WTC11 (cell line): ENCODE data around the gene DDX51.

Experiments used
- ATF3 ChIP-seq: sonication (generic); formaldehyde crosslinking; conservative IDR thresholded peaks from 2 replicates; pipeline ENCODE4 v1.8.1; 2022; ENCODE audit warnings: mild to moderate bottlenecking, missing genetic modification reagents
- CREB1 ChIP-seq: sonication (generic); formaldehyde crosslinking; IDR thresholded peaks from 2 replicates; pipeline ENCODE4 v1.8.0; 2023; ENCODE audit warnings: mild to moderate bottlenecking, missing genetic modification reagents
- CTCF ChIP-seq: fragments of 200-600 bp; IDR thresholded peaks from 2 replicates; pipeline ENCODE4 v1.8.0; 2022; ENCODE audit warnings: antibody characterized with exemption
- ERG ChIP-seq: fragments of 250-450 bp; sonication (Bioruptor Pico); IDR thresholded peaks from 2 replicates; pipeline ENCODE4 v1.8.0; 2021; ENCODE audit warnings: mild to moderate bottlenecking
- SMAD4 ChIP-seq: sonication (generic); formaldehyde crosslinking; IDR thresholded peaks from 2 replicates; pipeline ENCODE4 v1.8.0; 2022; ENCODE audit warnings: mild to moderate bottlenecking, missing genetic modification reagents
- ZBTB43 ChIP-seq: sonication (generic); formaldehyde crosslinking; IDR thresholded peaks from 2 replicates; pipeline ENCODE4 v1.8.1; 2023; ENCODE audit warnings: mild to moderate bottlenecking, missing genetic modification reagents
- ZNF138 ChIP-seq: sonication (generic); formaldehyde crosslinking; conservative IDR thresholded peaks from 2 replicates; pipeline ENCODE4 v1.8.1; 2022; ENCODE audit warnings: mild to moderate bottlenecking, moderate library complexity, missing genetic modification reagents
- ZSCAN18 ChIP-seq: fragments of 250-450 bp; sonication (Bioruptor Pico); IDR thresholded peaks from 2 replicates; pipeline ENCODE4 v2.1.2; 2022; ENCODE audit warnings: mild to moderate bottlenecking, moderate library complexity
- TF ChIP-seq, protein P1 (sequence below): sonication (generic); formaldehyde crosslinking; IDR thresholded peaks from 2 replicates; pipeline ENCODE4 v1.8.0; 2022; ENCODE audit warnings: mild to moderate bottlenecking, missing genetic modification reagents
- TF ChIP-seq, protein P2 (sequence below): sonication (generic); formaldehyde crosslinking; IDR thresholded peaks from 2 replicates; pipeline ENCODE4 v1.8.0; 2023; ENCODE audit warnings: missing genetic modification reagents, mild to moderate bottlenecking, borderline replicate concordance

GRCh38 chr12:132116709-132117557 is 27.2 kb downstream of the DDX51 start:
- TF ChIP-seq, protein P1, sequence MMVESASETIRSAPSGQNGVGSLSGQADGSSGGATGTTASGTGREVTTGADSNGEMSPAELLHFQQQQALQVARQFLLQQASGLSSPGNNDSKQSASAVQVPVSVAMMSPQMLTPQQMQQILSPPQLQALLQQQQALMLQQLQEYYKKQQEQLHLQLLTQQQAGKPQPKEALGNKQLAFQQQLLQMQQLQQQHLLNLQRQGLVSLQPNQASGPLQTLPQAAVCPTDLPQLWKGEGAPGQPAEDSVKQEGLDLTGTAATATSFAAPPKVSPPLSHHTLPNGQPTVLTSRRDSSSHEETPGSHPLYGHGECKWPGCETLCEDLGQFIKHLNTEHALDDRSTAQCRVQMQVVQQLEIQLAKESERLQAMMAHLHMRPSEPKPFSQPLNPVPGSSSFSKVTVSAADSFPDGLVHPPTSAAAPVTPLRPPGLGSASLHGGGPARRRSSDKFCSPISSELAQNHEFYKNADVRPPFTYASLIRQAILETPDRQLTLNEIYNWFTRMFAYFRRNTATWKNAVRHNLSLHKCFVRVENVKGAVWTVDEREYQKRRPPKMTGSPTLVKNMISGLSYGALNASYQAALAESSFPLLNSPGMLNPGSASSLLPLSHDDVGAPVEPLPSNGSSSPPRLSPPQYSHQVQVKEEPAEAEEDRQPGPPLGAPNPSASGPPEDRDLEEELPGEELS (CRISPR knock-in tag): no peak
- no peak for TF ChIP-seq CTCF
- no peak for TF ChIP-seq SMAD4 (CRISPR knock-in tag)
- no peak for TF ChIP-seq ERG (CRISPR knock-in tag)
- no peak for TF ChIP-seq ZNF138 (CRISPR knock-in tag)
- TF ChIP-seq, protein P2, sequence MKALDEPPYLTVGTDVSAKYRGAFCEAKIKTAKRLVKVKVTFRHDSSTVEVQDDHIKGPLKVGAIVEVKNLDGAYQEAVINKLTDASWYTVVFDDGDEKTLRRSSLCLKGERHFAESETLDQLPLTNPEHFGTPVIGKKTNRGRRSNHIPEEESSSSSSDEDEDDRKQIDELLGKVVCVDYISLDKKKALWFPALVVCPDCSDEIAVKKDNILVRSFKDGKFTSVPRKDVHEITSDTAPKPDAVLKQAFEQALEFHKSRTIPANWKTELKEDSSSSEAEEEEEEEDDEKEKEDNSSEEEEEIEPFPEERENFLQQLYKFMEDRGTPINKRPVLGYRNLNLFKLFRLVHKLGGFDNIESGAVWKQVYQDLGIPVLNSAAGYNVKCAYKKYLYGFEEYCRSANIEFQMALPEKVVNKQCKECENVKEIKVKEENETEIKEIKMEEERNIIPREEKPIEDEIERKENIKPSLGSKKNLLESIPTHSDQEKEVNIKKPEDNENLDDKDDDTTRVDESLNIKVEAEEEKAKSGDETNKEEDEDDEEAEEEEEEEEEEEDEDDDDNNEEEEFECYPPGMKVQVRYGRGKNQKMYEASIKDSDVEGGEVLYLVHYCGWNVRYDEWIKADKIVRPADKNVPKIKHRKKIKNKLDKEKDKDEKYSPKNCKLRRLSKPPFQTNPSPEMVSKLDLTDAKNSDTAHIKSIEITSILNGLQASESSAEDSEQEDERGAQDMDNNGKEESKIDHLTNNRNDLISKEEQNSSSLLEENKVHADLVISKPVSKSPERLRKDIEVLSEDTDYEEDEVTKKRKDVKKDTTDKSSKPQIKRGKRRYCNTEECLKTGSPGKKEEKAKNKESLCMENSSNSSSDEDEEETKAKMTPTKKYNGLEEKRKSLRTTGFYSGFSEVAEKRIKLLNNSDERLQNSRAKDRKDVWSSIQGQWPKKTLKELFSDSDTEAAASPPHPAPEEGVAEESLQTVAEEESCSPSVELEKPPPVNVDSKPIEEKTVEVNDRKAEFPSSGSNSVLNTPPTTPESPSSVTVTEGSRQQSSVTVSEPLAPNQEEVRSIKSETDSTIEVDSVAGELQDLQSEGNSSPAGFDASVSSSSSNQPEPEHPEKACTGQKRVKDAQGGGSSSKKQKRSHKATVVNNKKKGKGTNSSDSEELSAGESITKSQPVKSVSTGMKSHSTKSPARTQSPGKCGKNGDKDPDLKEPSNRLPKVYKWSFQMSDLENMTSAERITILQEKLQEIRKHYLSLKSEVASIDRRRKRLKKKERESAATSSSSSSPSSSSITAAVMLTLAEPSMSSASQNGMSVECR: no peak
- TF ChIP-seq CREB1 (CRISPR knock-in tag): no peak
- TF ChIP-seq ZBTB43 (CRISPR knock-in tag): no peak
- TF ChIP-seq ZSCAN18 (CRISPR knock-in tag): no peak
- no peak for TF ChIP-seq ATF3 (CRISPR knock-in tag)
